HepG2 (cell line): ENCODE data around the gene STPG4. TPM values are rescaled to one million over a fixed set of nuclear protein-coding genes. Genes with fewer than 3 reads are reported as not detected.

Source experiments
- ATAD3A ChIP-seq: sonication (generic); formaldehyde crosslinking; IDR thresholded peaks from 2 replicates; pipeline ENCODE4 v1.4.0; 2020; ENCODE audit warnings: missing genetic modification reagents
- ATF4 ChIP-seq, 2 experiments: fragments of 450-650 bp in 1 of 2; sonication (generic) in 1 of 2; formaldehyde crosslinking; IDR thresholded peaks; 2 replicates each; pipeline versions ENCODE4 v1.5.0 to v1.8.0; 2020 to 2022; ENCODE audit warnings: mild to moderate bottlenecking in 1 of 2, missing genetic modification reagents in 1 of 2
- BCL3 ChIP-seq: sonication (generic); formaldehyde crosslinking; IDR thresholded peaks from 2 replicates; pipeline ENCODE4 v1.5.1; 2020; ENCODE audit warnings: mild to moderate bottlenecking, missing genetic modification reagents, moderate library complexity
- DZIP1 ChIP-seq: sonication (generic); formaldehyde crosslinking; IDR thresholded peaks from 2 replicates; pipeline ENCODE4 v1.5.0; 2020; ENCODE audit warnings: mild to moderate bottlenecking, missing genetic modification reagents
- FIP1L1 ChIP-seq: fragments of 200-400 bp; formaldehyde crosslinking; IDR thresholded peaks from 2 replicates; pipeline ENCODE4 v1.6.1; 2018; ENCODE audit warnings: low read depth, mild to moderate bottlenecking, low read length, moderate library complexity, borderline replicate concordance; ENCODE audit not compliant: insufficient read depth
- KLF15 ChIP-seq: sonication (generic); formaldehyde crosslinking; IDR thresholded peaks from 2 replicates; pipeline ENCODE4 v1.8.1; 2023; ENCODE audit warnings: borderline replicate concordance, mild to moderate bottlenecking, inconsistent platforms, missing genetic modification reagents, mixed read lengths
- MIER2 ChIP-seq: IDR thresholded peaks from 2 replicates; pipeline ENCODE4 v1.6.1; 2016; ENCODE audit warnings: missing biosample characterization, missing genetic modification reagents
- SP140L ChIP-seq: sonication (generic); formaldehyde crosslinking; IDR thresholded peaks from 2 replicates; pipeline ENCODE4 v1.4.0; 2020; ENCODE audit warnings: missing genetic modification reagents, borderline replicate concordance
- TP53 ChIP-seq: sonication (generic); formaldehyde crosslinking; conservative IDR thresholded peaks from 2 replicates; pipeline ENCODE4 v1.4.0; 2020; ENCODE audit warnings: missing genetic modification reagents
- ZFAT ChIP-seq: sonication (generic); formaldehyde crosslinking; conservative IDR thresholded peaks from 2 replicates; pipeline ENCODE4 v1.8.1; 2023; ENCODE audit warnings: missing genetic modification reagents, inconsistent platforms
- ZMAT5 ChIP-seq: sonication (generic); formaldehyde crosslinking; IDR thresholded peaks from 2 replicates; pipeline ENCODE4 v1.5.0; 2020; ENCODE audit warnings: mild to moderate bottlenecking, low read depth, missing genetic modification reagents, borderline replicate concordance
- ZNF407 ChIP-seq: sonication (generic); formaldehyde crosslinking; IDR thresholded peaks from one replicate; pipeline ENCODE4 v1.5.1; 2020; ENCODE audit warnings: mild to moderate bottlenecking, missing genetic modification reagents; ENCODE audit errors: not compliant biosample characterization
- ZNF556 ChIP-seq: sonication (generic); formaldehyde crosslinking; IDR thresholded peaks from 2 replicates; pipeline ENCODE4 v1.4.0; 2020; ENCODE audit warnings: mild to moderate bottlenecking, missing genetic modification reagents, borderline replicate concordance
- polyA plus RNA-seq, 8 experiments: library from polyadenylated mRNA; depleted of rRNA in 3 of 8; stranded (reverse) in 7 of 8; unstranded in 1 of 8; fragments of >200 nt; fragmentation: Illumina TruSeq in 4 of 8; extraction: Trizol in 4 of 8; gene quantifications; 2 replicates each; pipeline versions ENCODE4 v1.2.1 to v1.2.3, GENCODE V29; 2011 to 2016; ENCODE audit warnings: low read depth in 4 of 8, missing spikeins in 1 of 8, mixed read lengths in 1 of 8; ENCODE audit not compliant: insufficient read depth in 1 of 8
- total RNA-seq, 5 experiments: library from RNA; depleted of rRNA; stranded (reverse); fragments of >200 nt; fragmentation: Illumina TruSeq; extraction: Trizol; gene quantifications; 2 replicates each; pipeline ENCODE4 v1.2.3, GENCODE V29; 2016; ENCODE audit warnings: low read depth in 1 of 5

The STPG4 gene
- total and polyA plus RNA-seq, 2 of the 13 experiments (the other 11 are each of a cell fraction or from before 2014, with no cell fraction given): 0.11 to 0.15 TPM

- TF ChIP-seq ZNF407 (CRISPR knock-in tag) (no peak), ZMAT5 (CRISPR knock-in tag) (no peak), TP53 (CRISPR knock-in tag) (no peak), FIP1L1 (no peak), ATAD3A (CRISPR knock-in tag) (0 out of 2 replicates have a peak, but pooled peaks have one; percentile 16), MIER2 (no peak), SP140L (CRISPR knock-in tag) (no peak), KLF15 (CRISPR knock-in tag) (no peak), ZFAT (CRISPR knock-in tag) (no peak), ZNF556 (CRISPR knock-in tag) (no peak), ATF4 (CRISPR knock-in tag; IDR thresholded peaks at IDR 0.05) (no peak), BCL3 (CRISPR knock-in tag) (peak; percentile 2; the same call in 1 of the 2 replicates), DZIP1 (0 out of 2 replicates have a peak, but pooled peaks have one; percentile 15)
These were observed 83.9 kb downstream of the STPG4 start (continued) for GRCh38 chr2:47070920-47071824.
